GM12878 (cell line): ENCODE measurements around the gene STAB2. TPM values are rescaled to one million over a fixed set of nuclear protein-coding genes. Genes with fewer than 3 reads are reported as not detected.

ENCODE experiments used
- ATAC-seq: fragments of 200-7000 bp; cut with Tn5 transposase; 3 replicates; pipeline ENCODE4 v1.9.1; 2020; ENCODE audit warnings: mild to moderate bottlenecking, moderate library complexity
- BruUV-seq: library from RNA; stranded (reverse); fragments of 400-500 nt; replicated peaks from 2 replicates; lab custom pipeline; 2021; lab: Mats Ljungman, UMichigan
- CTCF ChIA-PET: fragments of 300-600 bp; sonication (Branson Sonifier 250); formaldehyde crosslinking; extraction: SDS; loops from one replicate; lab custom pipeline; 2021; ENCODE audit warnings: inconsistent platforms; lab: Yijun Ruan, JAX
- POLR2A ChIA-PET: fragments of 350-600 bp; formaldehyde crosslinking; extraction: SDS; loops from one replicate; lab custom pipeline; 2021; ENCODE audit warnings: inconsistent platforms; lab: Charles Lee
- RAD21 ChIA-PET: fragments of 300-600 bp; sonication (Branson Sonifier 250); formaldehyde crosslinking; loops from one replicate; lab custom pipeline; 2023; ENCODE audit warnings: antibody characterized with exemption; ENCODE audit not compliant: unreplicated experiment; lab: Charles Lee
- SMC1A ChIA-PET: fragments of 300-600 bp; sonication (Branson Sonifier 250); formaldehyde crosslinking; loops from one replicate; lab custom pipeline; 2023; ENCODE audit not compliant: unreplicated experiment, uncharacterized antibody; lab: Charles Lee
- DNase-seq: peaks from one replicate; pipeline ENCODE4 v3.0.0-alpha.2; 2011; ENCODE audit warnings: low read depth, low spot score
- FAIRE-seq: peaks from 3 replicates; lab custom pipeline; 2011; peaks lifted over from hg19 to GRCh38; lab: Jason Lieb, UNC
- H2AFZ ChIP-seq: 2 replicates; pipeline ENCODE4 v1.6.0; 2011; ENCODE audit warnings: low read depth, low read length, control low read depth; ENCODE audit not compliant: control insufficient read depth
- H3K27ac ChIP-seq: 2 replicates; pipeline ENCODE4 v1.5.1; 2011; ENCODE audit warnings: control low read depth; ENCODE audit not compliant: control insufficient read depth, insufficient read depth
- H3K27me3 ChIP-seq, 2 experiments: replicated peaks in 1 of 2; 2 replicates each; pipeline versions ENCODE4 v1.6.0 to v1.6.1; 2011; ENCODE audit warnings: low read length in 1 of 2; ENCODE audit not compliant: control insufficient read depth in 2 of 2, insufficient read depth in 2 of 2
- H3K36me3 ChIP-seq, 2 experiments: 2 replicates each; pipeline ENCODE4 v1.5.1; 2011; ENCODE audit warnings: low read length in 1 of 2; ENCODE audit not compliant: control insufficient read depth in 2 of 2, insufficient read depth in 2 of 2
- H3K4me1 ChIP-seq: 2 replicates; pipeline ENCODE4 v1.6.1; 2011; ENCODE audit warnings: mild to moderate bottlenecking, low read length, moderate library complexity, mixed read lengths; ENCODE audit not compliant: control insufficient read depth, insufficient read depth
- H3K4me2 ChIP-seq: 2 replicates; pipeline ENCODE4 v1.6.0; 2011; ENCODE audit warnings: control low read depth; ENCODE audit not compliant: control insufficient read depth, insufficient read depth
- H3K4me3 ChIP-seq: fragments of 200-600 bp; sonication (generic); 2 replicates; pipeline ENCODE4 v1.5.1; 2016
- H3K79me2 ChIP-seq: 2 replicates; pipeline ENCODE4 v1.6.0; 2011; ENCODE audit warnings: low read length; ENCODE audit not compliant: control insufficient read depth, insufficient read depth
- H3K9ac ChIP-seq: 2 replicates; pipeline ENCODE4 v1.8.0; 2011; ENCODE audit warnings: low read length, control low read depth, mixed read lengths; ENCODE audit not compliant: control insufficient read depth, insufficient read depth
- H3K9me3 ChIP-seq: replicated peaks from 3 replicates; pipeline ENCODE4 v1.5.1; 2011; ENCODE audit warnings: mild to moderate bottlenecking, low read length; ENCODE audit not compliant: control insufficient read depth, insufficient read depth
- H4K20me1 ChIP-seq: 2 replicates; pipeline ENCODE4 v1.6.0; 2011; ENCODE audit not compliant: control insufficient read depth, insufficient read depth
- ASH2L ChIP-seq: fragments of 300-600, 200-600 bp; sonication (generic); IDR thresholded peaks from 2 replicates; pipeline ENCODE4 v1.6.1; 2017; ENCODE audit warnings: low read depth, mild to moderate bottlenecking, borderline replicate concordance
- EZH2 ChIP-seq: IDR thresholded peaks from 2 replicates; pipeline ENCODE4 v1.6.1; 2012; ENCODE audit warnings: low read depth, mild to moderate bottlenecking, control low read depth, inconsistent platforms, low read length, borderline replicate concordance; ENCODE audit not compliant: control insufficient read depth
- FOS ChIP-seq: IDR thresholded peaks from 3 replicates; pipeline ENCODE4 v1.6.1; 2011; ENCODE audit warnings: borderline replicate concordance; ENCODE audit not compliant: insufficient read length; ENCODE audit errors: extremely low read depth
- NFXL1 ChIP-seq: fragments of 450-650 bp; IDR thresholded peaks from 2 replicates; pipeline ENCODE4 v1.6.1; 2017; ENCODE audit warnings: antibody characterized with exemption, mild to moderate bottlenecking, borderline replicate concordance
- NRF1 ChIP-seq: conservative IDR thresholded peaks from 2 replicates; pipeline ENCODE4 v1.6.1; 2011; ENCODE audit warnings: mild to moderate bottlenecking, low read depth, low read length, improper control_type of control experiment
- SREBF2 ChIP-seq: IDR thresholded peaks from 2 replicates; pipeline ENCODE4 v1.6.1; 2012; ENCODE audit warnings: mild to moderate bottlenecking, low read length
- TAF1 ChIP-seq: IDR thresholded peaks from 2 replicates; pipeline ENCODE4 v1.6.1; 2011; ENCODE audit warnings: mild to moderate bottlenecking, low read depth, low read length, borderline replicate concordance
- TCF7 ChIP-seq: IDR thresholded peaks from 2 replicates; pipeline ENCODE4 v1.6.1; 2014; ENCODE audit warnings: antibody characterized with exemption, borderline replicate concordance
- WGBS: methylation state at CpG from one replicate; pipeline ENCODE4 v1.1.6; 2016; ENCODE audit warnings: low lambda C conversion rate; ENCODE audit not compliant: insufficient replicate concordance, insufficient coverage; ENCODE audit errors: missing lambda C conversion rate; 5-methylcytosine and 5-hydroxymethylcytosine counted together
- in situ Hi-C: fragments of 300-500 bp; cut with MboI; formaldehyde crosslinking; loops from 9 replicates; pipeline ENCODE4 v1.14.3; 2018; ENCODE audit warnings: mixed read lengths
- intact Hi-C: fragments of 100-400 bp; cut with micrococcal nuclease; formaldehyde crosslinking; loops from one replicate; pipeline ENCODE4 v1.14.2; 2022; ENCODE audit not compliant: unreplicated experiment
- polyA plus RNA-seq, 11 experiments: library from polyadenylated mRNA; depleted of rRNA in 4 of 11; unstranded in 6 of 11; stranded (reverse) in 5 of 11; fragments of >200 nt; fragmentation: Nextera tagmentation in 4 of 11; fragmentation: Illumina TruSeq in 1 of 11; extraction: Ambion mirVana in 4 of 11; extraction: Trizol in 1 of 11; gene quantifications; 1 replicate in 1 of 11; 2 replicates in 10 of 11; pipeline versions ENCODE4 v1.2.1 to v1.2.3, GENCODE V29; 2011 to 2016; ENCODE audit warnings: inconsistent platforms in 2 of 11, missing spikeins in 2 of 11, low read depth in 1 of 11
- total RNA-seq, 4 experiments: library from RNA; depleted of rRNA in 3 of 4; stranded (reverse); fragments of >200 nt in 3 of 4; fragmentation: Illumina TruSeq in 1 of 4; extraction: Trizol in 1 of 4; gene quantifications; 2 replicates each; pipeline versions ENCODE4 v1.2.1 to v1.2.3, GENCODE V29; 2013 to 2021
- TF ChIP-seq, protein P1 (sequence below): IDR thresholded peaks from 2 replicates; pipeline ENCODE4 v1.6.1; 2012; ENCODE audit warnings: improper control_type of control experiment, low read depth, low read length; ENCODE audit not compliant: insufficient replicate concordance
- TF ChIP-seq, protein P2 (sequence below): fragments of 450-650 bp; IDR thresholded peaks from 2 replicates; pipeline ENCODE4 v1.6.1; 2017; ENCODE audit warnings: mild to moderate bottlenecking
- TF ChIP-seq, protein P3 (sequence below): fragments of 450-650 bp; IDR thresholded peaks from 2 replicates; pipeline ENCODE4 v1.6.1; 2014; ENCODE audit warnings: mild to moderate bottlenecking

The STAB2 gene
- total and polyA plus RNA-seq, 10 of the 15 experiments (the other 5 are each of a cell fraction or from before 2014, with no cell fraction given), result 0.37 TPM; not detected in 9

DNA sequence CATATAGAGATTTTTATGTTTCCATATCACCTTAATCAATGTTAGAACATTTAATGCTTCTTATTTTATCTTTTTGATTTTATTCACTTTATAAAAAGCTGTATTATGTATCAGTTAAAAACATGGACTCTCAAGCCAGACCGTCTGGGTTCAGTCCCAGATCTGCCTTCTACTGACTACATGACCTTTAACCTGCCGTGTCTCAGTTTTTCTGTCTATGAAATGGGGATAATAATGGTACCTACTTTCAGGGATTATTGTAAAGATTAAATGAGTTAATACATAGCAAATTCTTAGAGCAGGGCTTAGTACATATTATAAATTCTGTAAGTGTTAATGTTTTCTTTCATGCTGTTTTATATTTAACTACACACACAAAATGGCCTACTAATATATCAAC lies 50.4 kb downstream of the STAB2 start (continued):
- TF ChIP-seq, protein P1, sequence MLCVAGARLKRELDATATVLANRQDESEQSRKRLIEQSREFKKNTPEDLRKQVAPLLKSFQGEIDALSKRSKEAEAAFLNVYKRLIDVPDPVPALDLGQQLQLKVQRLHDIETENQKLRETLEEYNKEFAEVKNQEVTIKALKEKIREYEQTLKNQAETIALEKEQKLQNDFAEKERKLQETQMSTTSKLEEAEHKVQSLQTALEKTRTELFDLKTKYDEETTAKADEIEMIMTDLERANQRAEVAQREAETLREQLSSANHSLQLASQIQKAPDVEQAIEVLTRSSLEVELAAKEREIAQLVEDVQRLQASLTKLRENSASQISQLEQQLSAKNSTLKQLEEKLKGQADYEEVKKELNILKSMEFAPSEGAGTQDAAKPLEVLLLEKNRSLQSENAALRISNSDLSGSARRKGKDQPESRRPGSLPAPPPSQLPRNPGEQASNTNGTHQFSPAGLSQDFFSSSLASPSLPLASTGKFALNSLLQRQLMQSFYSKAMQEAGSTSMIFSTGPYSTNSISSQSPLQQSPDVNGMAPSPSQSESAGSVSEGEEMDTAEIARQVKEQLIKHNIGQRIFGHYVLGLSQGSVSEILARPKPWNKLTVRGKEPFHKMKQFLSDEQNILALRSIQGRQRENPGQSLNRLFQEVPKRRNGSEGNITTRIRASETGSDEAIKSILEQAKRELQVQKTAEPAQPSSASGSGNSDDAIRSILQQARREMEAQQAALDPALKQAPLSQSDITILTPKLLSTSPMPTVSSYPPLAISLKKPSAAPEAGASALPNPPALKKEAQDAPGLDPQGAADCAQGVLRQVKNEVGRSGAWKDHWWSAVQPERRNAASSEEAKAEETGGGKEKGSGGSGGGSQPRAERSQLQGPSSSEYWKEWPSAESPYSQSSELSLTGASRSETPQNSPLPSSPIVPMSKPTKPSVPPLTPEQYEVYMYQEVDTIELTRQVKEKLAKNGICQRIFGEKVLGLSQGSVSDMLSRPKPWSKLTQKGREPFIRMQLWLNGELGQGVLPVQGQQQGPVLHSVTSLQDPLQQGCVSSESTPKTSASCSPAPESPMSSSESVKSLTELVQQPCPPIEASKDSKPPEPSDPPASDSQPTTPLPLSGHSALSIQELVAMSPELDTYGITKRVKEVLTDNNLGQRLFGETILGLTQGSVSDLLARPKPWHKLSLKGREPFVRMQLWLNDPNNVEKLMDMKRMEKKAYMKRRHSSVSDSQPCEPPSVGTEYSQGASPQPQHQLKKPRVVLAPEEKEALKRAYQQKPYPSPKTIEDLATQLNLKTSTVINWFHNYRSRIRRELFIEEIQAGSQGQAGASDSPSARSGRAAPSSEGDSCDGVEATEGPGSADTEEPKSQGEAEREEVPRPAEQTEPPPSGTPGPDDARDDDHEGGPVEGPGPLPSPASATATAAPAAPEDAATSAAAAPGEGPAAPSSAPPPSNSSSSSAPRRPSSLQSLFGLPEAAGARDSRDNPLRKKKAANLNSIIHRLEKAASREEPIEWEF, result no peak
- no peak for TF ChIP-seq TAF1

DNA sequence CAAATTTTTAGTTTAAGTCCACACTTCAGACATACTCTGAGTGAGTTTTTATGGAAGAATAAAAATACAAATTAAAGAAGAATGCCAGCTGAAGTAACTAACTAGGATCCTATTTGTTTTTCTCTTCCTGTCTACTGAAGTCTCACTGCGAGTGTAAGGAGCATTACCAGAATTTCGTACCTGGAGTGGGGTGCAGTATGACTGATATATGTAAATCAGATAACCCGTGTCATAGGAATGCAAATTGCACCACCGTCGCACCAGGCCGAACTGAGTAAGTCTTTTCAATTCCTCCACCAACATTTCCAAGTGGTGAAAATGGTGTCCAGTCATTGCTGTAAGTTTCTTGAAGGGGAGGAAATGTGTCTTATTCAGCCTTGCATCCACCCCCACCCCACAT lies 52.9 kb downstream of the STAB2 start:
- DNase-seq, result no peak
- Histone ChIP-seq H3K36me3 (no peaks in the 10 kb centered on the region; a peak in 1 of 4 replicates), H3K4me2 (no peak overlapping the region), H3K9me3 (peaks cover 4% of the 10 kb centered on the region; the same call in 2 of the 3 replicates), H3K27ac (peak overlapping the region; percentile 18; the same call in 1 of the 2 replicates), H3K79me2 (no peaks in the 10 kb centered on the region), H3K27me3 (no peaks in the 10 kb centered on the region; a peak in 1 of 4 replicates), H4K20me1 (no peaks in the 10 kb centered on the region), H2AFZ (no peak overlapping the region), H3K4me1 (peaks cover 4% of the 10 kb centered on the region; the same call in 1 of the 2 replicates), H3K9ac (no peak overlapping the region), H3K4me3 (no peak overlapping the region)
- FAIRE-seq, result no peak
- WGBS, result 2% methylated on average over 6 of the region's 6 CpGs
- in situ Hi-C loops (no loop called here), intact Hi-C loops (no loop called here)
- POLR2A ChIA-PET, result no interaction called here
- CTCF ChIA-PET, result interaction anchor here (0.7 to 1.0 kb wide), 2 partner anchors 14 to 898 kb away, joined by 3 to 6 read pairs; no protein-coding TSS in a partner anchor
- BruUV-seq, result no TSS peak
- SMC1A ChIA-PET, result interaction anchor here (0.9 kb wide), 1 partner anchor 7 kb away, joined by 3 read pairs; no protein-coding TSS in a partner anchor
- ATAC-seq, result no peak
- RAD21 ChIA-PET, result no interaction called here
- TF ChIP-seq, protein P2, sequence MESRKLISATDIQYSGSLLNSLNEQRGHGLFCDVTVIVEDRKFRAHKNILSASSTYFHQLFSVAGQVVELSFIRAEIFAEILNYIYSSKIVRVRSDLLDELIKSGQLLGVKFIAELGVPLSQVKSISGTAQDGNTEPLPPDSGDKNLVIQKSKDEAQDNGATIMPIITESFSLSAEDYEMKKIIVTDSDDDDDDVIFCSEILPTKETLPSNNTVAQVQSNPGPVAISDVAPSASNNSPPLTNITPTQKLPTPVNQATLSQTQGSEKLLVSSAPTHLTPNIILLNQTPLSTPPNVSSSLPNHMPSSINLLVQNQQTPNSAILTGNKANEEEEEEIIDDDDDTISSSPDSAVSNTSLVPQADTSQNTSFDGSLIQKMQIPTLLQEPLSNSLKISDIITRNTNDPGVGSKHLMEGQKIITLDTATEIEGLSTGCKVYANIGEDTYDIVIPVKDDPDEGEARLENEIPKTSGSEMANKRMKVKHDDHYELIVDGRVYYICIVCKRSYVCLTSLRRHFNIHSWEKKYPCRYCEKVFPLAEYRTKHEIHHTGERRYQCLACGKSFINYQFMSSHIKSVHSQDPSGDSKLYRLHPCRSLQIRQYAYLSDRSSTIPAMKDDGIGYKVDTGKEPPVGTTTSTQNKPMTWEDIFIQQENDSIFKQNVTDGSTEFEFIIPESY, result no peak
- TF ChIP-seq TCF7, result no peak
- TF ChIP-seq FOS, result no peak
- TF ChIP-seq NRF1, result no peak
- no peak for TF ChIP-seq SREBF2
- TF ChIP-seq, protein P3, sequence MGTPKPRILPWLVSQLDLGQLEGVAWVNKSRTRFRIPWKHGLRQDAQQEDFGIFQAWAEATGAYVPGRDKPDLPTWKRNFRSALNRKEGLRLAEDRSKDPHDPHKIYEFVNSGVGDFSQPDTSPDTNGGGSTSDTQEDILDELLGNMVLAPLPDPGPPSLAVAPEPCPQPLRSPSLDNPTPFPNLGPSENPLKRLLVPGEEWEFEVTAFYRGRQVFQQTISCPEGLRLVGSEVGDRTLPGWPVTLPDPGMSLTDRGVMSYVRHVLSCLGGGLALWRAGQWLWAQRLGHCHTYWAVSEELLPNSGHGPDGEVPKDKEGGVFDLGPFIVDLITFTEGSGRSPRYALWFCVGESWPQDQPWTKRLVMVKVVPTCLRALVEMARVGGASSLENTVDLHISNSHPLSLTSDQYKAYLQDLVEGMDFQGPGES, result no peak
- TF ChIP-seq ASH2L, result no peak
- no peak for TF ChIP-seq EZH2
- TF ChIP-seq NFXL1, result no peak
